GM12878 (cell line): ENCODE data around the gene SLC17A7. TPM values are rescaled to one million over a fixed set of nuclear protein-coding genes. Genes with fewer than 3 reads are reported as not detected.
A peak's percentile ranks its signal among the peaks of the same experiment; 100 is the strongest.

Experiments
- ATAC-seq: fragments of 200-7000 bp; cut with Tn5 transposase; 3 replicates; pipeline ENCODE4 v1.9.1; 2020; ENCODE audit warnings: mild to moderate bottlenecking, moderate library complexity
- BruUV-seq: library from RNA; stranded (reverse); fragments of 400-500 nt; replicated peaks from 2 replicates; lab custom pipeline; 2021; lab: Mats Ljungman, UMichigan
- CTCF ChIA-PET: fragments of 300-600 bp; sonication (Branson Sonifier 250); formaldehyde crosslinking; extraction: SDS; loops from one replicate; lab custom pipeline; 2021; ENCODE audit warnings: inconsistent platforms; lab: Yijun Ruan, JAX
- POLR2A ChIA-PET: fragments of 350-600 bp; formaldehyde crosslinking; extraction: SDS; loops from one replicate; lab custom pipeline; 2021; ENCODE audit warnings: inconsistent platforms; lab: Charles Lee
- RAD21 ChIA-PET: fragments of 300-600 bp; sonication (Branson Sonifier 250); formaldehyde crosslinking; loops from one replicate; lab custom pipeline; 2023; ENCODE audit warnings: antibody characterized with exemption; ENCODE audit not compliant: unreplicated experiment; lab: Charles Lee
- SMC1A ChIA-PET: fragments of 300-600 bp; sonication (Branson Sonifier 250); formaldehyde crosslinking; loops from one replicate; lab custom pipeline; 2023; ENCODE audit not compliant: unreplicated experiment, uncharacterized antibody; lab: Charles Lee
- DNase-seq: peaks from one replicate; pipeline ENCODE4 v3.0.0-alpha.2; 2011; ENCODE audit warnings: low read depth, low spot score
- FAIRE-seq: peaks from 3 replicates; lab custom pipeline; 2011; peaks lifted over from hg19 to GRCh38; lab: Jason Lieb, UNC
- H2AFZ ChIP-seq: 2 replicates; pipeline ENCODE4 v1.6.0; 2011; ENCODE audit warnings: low read depth, low read length, control low read depth; ENCODE audit not compliant: control insufficient read depth
- H3K27ac ChIP-seq: 2 replicates; pipeline ENCODE4 v1.5.1; 2011; ENCODE audit warnings: control low read depth; ENCODE audit not compliant: control insufficient read depth, insufficient read depth
- H3K27me3 ChIP-seq, 2 experiments: replicated peaks in 1 of 2; 2 replicates each; pipeline versions ENCODE4 v1.6.0 to v1.6.1; 2011; ENCODE audit warnings: low read length in 1 of 2; ENCODE audit not compliant: control insufficient read depth in 2 of 2, insufficient read depth in 2 of 2
- H3K36me3 ChIP-seq, 2 experiments: 2 replicates each; pipeline ENCODE4 v1.5.1; 2011; ENCODE audit warnings: low read length in 1 of 2; ENCODE audit not compliant: control insufficient read depth in 2 of 2, insufficient read depth in 2 of 2
- H3K4me1 ChIP-seq: 2 replicates; pipeline ENCODE4 v1.6.1; 2011; ENCODE audit warnings: mild to moderate bottlenecking, low read length, moderate library complexity, mixed read lengths; ENCODE audit not compliant: control insufficient read depth, insufficient read depth
- H3K4me2 ChIP-seq: 2 replicates; pipeline ENCODE4 v1.6.0; 2011; ENCODE audit warnings: control low read depth; ENCODE audit not compliant: control insufficient read depth, insufficient read depth
- H3K4me3 ChIP-seq: fragments of 200-600 bp; sonication (generic); 2 replicates; pipeline ENCODE4 v1.5.1; 2016
- H3K79me2 ChIP-seq: 2 replicates; pipeline ENCODE4 v1.6.0; 2011; ENCODE audit warnings: low read length; ENCODE audit not compliant: control insufficient read depth, insufficient read depth
- H3K9ac ChIP-seq: 2 replicates; pipeline ENCODE4 v1.8.0; 2011; ENCODE audit warnings: low read length, control low read depth, mixed read lengths; ENCODE audit not compliant: control insufficient read depth, insufficient read depth
- H3K9me3 ChIP-seq: replicated peaks from 3 replicates; pipeline ENCODE4 v1.5.1; 2011; ENCODE audit warnings: mild to moderate bottlenecking, low read length; ENCODE audit not compliant: control insufficient read depth, insufficient read depth
- H4K20me1 ChIP-seq: 2 replicates; pipeline ENCODE4 v1.6.0; 2011; ENCODE audit not compliant: control insufficient read depth, insufficient read depth
- CREB1 ChIP-seq: IDR thresholded peaks from 2 replicates; pipeline ENCODE4 v1.6.1; 2012; ENCODE audit warnings: low read depth, mild to moderate bottlenecking, inconsistent platforms
- GATAD2B ChIP-seq: fragments of 450-650 bp; conservative IDR thresholded peaks from 2 replicates; pipeline ENCODE4 v1.6.1; 2017; ENCODE audit warnings: low read depth, mild to moderate bottlenecking, moderate library complexity
- POLR2AphosphoS5 ChIP-seq: IDR thresholded peaks from 2 replicates; pipeline ENCODE4 v1.6.1; 2011; ENCODE audit warnings: mild to moderate bottlenecking, low read length, inconsistent platforms
- TBL1XR1 ChIP-seq: IDR thresholded peaks from 2 replicates; pipeline ENCODE4 v1.6.1; 2012; ENCODE audit warnings: low read depth, low read length, improper control_type of control experiment
- TCF3 ChIP-seq: IDR thresholded peaks from 2 replicates; pipeline ENCODE4 v1.6.1; 2012; ENCODE audit warnings: low read depth, mild to moderate bottlenecking, low read length, borderline replicate concordance; ENCODE audit not compliant: insufficient read depth
- ZNF207 ChIP-seq: fragments of 450-650 bp; IDR thresholded peaks from 2 replicates; pipeline ENCODE4 v1.6.1; 2014; ENCODE audit warnings: antibody characterized with exemption, mild to moderate bottlenecking, borderline replicate concordance
- WGBS: methylation state at CpG from one replicate; pipeline ENCODE4 v1.1.6; 2016; ENCODE audit warnings: low lambda C conversion rate; ENCODE audit not compliant: insufficient replicate concordance, insufficient coverage; ENCODE audit errors: missing lambda C conversion rate; 5-methylcytosine and 5-hydroxymethylcytosine counted together
- in situ Hi-C: fragments of 300-500 bp; cut with MboI; formaldehyde crosslinking; loops from 9 replicates; pipeline ENCODE4 v1.14.3; 2018; ENCODE audit warnings: mixed read lengths
- intact Hi-C: fragments of 100-400 bp; cut with micrococcal nuclease; formaldehyde crosslinking; loops from one replicate; pipeline ENCODE4 v1.14.2; 2022; ENCODE audit not compliant: unreplicated experiment
- polyA plus RNA-seq, 11 experiments: library from polyadenylated mRNA; depleted of rRNA in 4 of 11; unstranded in 6 of 11; stranded (reverse) in 5 of 11; fragments of >200 nt; fragmentation: Nextera tagmentation in 4 of 11; fragmentation: Illumina TruSeq in 1 of 11; extraction: Ambion mirVana in 4 of 11; extraction: Trizol in 1 of 11; gene quantifications; 1 replicate in 1 of 11; 2 replicates in 10 of 11; pipeline versions ENCODE4 v1.2.1 to v1.2.3, GENCODE V29; 2011 to 2016; ENCODE audit warnings: inconsistent platforms in 2 of 11, missing spikeins in 2 of 11, low read depth in 1 of 11
- total RNA-seq, 4 experiments: library from RNA; depleted of rRNA in 3 of 4; stranded (reverse); fragments of >200 nt in 3 of 4; fragmentation: Illumina TruSeq in 1 of 4; extraction: Trizol in 1 of 4; gene quantifications; 2 replicates each; pipeline versions ENCODE4 v1.2.1 to v1.2.3, GENCODE V29; 2013 to 2021
- TF ChIP-seq, protein P1 (sequence below): fragments of 450-650 bp; IDR thresholded peaks from 2 replicates; pipeline ENCODE4 v1.6.1; 2017; ENCODE audit warnings: mild to moderate bottlenecking, moderate library complexity
- TF ChIP-seq, protein P2 (sequence below): IDR thresholded peaks from 2 replicates; pipeline ENCODE4 v1.6.1; 2012; ENCODE audit warnings: low read depth, low read length, improper control_type of control experiment
- TF ChIP-seq, protein P3 (sequence below): IDR thresholded peaks from 2 replicates; pipeline ENCODE4 v1.6.1; 2012; ENCODE audit warnings: low read length, inconsistent platforms
- TF ChIP-seq, protein P4 (sequence below): fragments of 450-650 bp; IDR thresholded peaks from 2 replicates; pipeline ENCODE4 v1.6.1; 2016; ENCODE audit warnings: mild to moderate bottlenecking

SLC17A7 gene
- total and polyA plus RNA-seq, 10 of the 15 experiments (the other 5 are each of a cell fraction or from before 2014, with no cell fraction given), result 0.03 to 0.24 (median 0.06) TPM; not detected in 6

DNA sequence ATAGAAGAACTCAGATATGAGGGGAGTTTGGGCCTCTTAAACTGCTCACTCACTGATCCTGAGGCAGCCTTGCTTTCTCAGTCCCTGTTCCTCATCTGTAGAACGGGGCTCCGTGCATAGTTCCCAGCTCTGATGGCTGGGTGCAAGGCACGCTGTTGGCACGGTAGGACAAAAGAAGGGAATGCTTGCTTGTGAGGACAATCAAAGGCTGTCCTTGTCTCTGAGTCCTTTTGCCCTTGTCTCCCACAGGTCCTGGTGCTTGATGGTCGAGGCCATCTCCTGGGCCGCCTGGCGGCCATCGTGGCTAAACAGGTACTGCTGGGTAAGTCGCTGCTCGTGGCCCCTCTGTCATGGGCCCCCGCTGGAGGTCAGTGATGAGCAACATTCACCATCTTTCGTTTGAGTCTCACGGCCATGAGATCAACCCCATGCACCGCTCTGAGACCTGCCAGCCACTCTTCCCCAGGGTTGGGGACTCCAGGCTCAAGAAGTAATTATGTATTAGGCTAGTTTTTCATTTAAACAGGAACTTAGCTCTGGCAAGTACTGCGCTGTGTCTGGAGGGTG is 48.4 kb upstream of the SLC17A7 start (continued):
- TF ChIP-seq, protein P1, sequence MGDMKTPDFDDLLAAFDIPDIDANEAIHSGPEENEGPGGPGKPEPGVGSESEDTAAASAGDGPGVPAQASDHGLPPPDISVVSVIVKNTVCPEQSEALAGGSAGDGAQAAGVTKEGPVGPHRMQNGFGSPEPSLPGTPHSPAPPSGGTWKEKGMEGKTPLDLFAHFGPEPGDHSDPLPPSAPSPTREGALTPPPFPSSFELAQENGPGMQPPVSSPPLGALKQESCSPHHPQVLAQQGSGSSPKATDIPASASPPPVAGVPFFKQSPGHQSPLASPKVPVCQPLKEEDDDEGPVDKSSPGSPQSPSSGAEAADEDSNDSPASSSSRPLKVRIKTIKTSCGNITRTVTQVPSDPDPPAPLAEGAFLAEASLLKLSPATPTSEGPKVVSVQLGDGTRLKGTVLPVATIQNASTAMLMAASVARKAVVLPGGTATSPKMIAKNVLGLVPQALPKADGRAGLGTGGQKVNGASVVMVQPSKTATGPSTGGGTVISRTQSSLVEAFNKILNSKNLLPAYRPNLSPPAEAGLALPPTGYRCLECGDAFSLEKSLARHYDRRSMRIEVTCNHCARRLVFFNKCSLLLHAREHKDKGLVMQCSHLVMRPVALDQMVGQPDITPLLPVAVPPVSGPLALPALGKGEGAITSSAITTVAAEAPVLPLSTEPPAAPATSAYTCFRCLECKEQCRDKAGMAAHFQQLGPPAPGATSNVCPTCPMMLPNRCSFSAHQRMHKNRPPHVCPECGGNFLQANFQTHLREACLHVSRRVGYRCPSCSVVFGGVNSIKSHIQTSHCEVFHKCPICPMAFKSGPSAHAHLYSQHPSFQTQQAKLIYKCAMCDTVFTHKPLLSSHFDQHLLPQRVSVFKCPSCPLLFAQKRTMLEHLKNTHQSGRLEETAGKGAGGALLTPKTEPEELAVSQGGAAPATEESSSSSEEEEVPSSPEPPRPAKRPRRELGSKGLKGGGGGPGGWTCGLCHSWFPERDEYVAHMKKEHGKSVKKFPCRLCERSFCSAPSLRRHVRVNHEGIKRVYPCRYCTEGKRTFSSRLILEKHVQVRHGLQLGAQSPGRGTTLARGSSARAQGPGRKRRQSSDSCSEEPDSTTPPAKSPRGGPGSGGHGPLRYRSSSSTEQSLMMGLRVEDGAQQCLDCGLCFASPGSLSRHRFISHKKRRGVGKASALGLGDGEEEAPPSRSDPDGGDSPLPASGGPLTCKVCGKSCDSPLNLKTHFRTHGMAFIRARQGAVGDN, result peak; percentile 53; the same call in 1 of the 2 replicates
- no peak for TF ChIP-seq TCF3
- TF ChIP-seq POLR2AphosphoS5, result peak; percentile 89

DNA sequence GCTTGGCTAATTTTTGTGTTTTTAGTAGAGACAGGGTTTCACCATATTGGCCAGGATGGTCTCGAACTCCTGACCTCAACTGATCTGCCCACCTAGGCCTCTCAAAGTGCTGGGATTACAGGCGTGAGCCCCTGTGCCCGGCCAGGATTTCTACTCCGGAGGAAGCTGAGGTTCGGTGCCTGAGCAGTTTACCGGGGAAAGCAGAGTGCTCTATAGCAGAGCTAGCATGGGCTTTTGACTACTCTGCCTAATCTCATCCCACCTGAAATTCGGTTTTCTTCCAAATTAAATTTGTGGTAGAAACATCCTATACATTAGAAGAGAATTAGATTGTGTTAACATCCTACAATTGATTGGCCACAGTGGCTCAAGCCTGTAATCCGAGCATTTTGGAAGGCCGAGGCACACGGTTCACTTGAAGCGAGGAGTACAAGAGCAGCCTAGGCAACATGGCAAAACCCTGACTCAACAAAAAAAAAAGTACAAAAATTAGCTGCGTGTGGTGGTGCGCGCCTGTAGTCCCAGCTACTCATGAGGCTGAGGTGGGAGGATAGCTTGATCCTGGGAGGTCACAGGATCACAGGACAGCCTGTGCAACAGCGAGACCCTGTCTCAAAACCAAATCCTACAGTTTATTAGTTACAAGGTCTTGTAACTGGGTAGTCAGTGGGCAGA is 47.7 kb upstream of the SLC17A7 start:
- FAIRE-seq (no peak), DNase-seq (no peak), ATAC-seq (no peak)
- Histone ChIP-seq H3K36me3 (peaks cover 26 to 40% of the 10 kb centered on the region in 2 experiments), H3K9ac (peak overlapping the region; percentile 95), H3K79me2 (peaks cover 41% of the 10 kb centered on the region), H3K27ac (peak overlapping the region; percentile 83), H3K4me1 (peaks cover 16% of the 10 kb centered on the region), H2AFZ (no peak overlapping the region), H3K9me3 (no peaks in the 10 kb centered on the region; the same call in 2 of the 3 replicates), H4K20me1 (peaks cover 13% of the 10 kb centered on the region), H3K4me2 (peak overlapping the region; percentile 91), H3K4me3 (peak overlapping the region; percentile 97), H3K27me3 (no peaks in the 10 kb centered on the region)
- CTCF ChIA-PET, result interaction anchor here (0.9 to 1.6 kb wide), 7 partner anchors 16 to 151 kb away, joined by 3 to 6 read pairs (median 5); partner anchors contain the start of genes ALDH16A1 and RRAS
- TF ChIP-seq CREB1 (0 out of 2 replicates have a peak, but pooled peaks have one; percentile 6), GATAD2B (no peak), TBL1XR1 (no peak), ZNF207 (no peak)
- TF ChIP-seq, protein P2, sequence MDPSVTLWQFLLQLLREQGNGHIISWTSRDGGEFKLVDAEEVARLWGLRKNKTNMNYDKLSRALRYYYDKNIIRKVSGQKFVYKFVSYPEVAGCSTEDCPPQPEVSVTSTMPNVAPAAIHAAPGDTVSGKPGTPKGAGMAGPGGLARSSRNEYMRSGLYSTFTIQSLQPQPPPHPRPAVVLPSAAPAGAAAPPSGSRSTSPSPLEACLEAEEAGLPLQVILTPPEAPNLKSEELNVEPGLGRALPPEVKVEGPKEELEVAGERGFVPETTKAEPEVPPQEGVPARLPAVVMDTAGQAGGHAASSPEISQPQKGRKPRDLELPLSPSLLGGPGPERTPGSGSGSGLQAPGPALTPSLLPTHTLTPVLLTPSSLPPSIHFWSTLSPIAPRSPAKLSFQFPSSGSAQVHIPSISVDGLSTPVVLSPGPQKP, result no peak
- TF ChIP-seq, protein P3, sequence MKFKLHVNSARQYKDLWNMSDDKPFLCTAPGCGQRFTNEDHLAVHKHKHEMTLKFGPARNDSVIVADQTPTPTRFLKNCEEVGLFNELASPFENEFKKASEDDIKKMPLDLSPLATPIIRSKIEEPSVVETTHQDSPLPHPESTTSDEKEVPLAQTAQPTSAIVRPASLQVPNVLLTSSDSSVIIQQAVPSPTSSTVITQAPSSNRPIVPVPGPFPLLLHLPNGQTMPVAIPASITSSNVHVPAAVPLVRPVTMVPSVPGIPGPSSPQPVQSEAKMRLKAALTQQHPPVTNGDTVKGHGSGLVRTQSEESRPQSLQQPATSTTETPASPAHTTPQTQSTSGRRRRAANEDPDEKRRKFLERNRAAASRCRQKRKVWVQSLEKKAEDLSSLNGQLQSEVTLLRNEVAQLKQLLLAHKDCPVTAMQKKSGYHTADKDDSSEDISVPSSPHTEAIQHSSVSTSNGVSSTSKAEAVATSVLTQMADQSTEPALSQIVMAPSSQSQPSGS, result no peak
- TF ChIP-seq, protein P4, sequence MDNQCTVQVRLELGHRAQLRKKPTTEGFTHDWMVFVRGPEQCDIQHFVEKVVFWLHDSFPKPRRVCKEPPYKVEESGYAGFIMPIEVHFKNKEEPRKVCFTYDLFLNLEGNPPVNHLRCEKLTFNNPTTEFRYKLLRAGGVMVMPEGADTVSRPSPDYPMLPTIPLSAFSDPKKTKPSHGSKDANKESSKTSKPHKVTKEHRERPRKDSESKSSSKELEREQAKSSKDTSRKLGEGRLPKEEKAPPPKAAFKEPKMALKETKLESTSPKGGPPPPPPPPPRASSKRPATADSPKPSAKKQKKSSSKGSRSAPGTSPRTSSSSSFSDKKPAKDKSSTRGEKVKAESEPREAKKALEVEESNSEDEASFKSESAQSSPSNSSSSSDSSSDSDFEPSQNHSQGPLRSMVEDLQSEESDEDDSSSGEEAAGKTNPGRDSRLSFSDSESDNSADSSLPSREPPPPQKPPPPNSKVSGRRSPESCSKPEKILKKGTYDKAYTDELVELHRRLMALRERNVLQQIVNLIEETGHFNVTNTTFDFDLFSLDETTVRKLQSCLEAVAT, result peak; percentile 26; the same call in 1 of the 2 replicates
- SMC1A ChIA-PET, result interaction anchor here (1.0 kb wide), 1 partner anchor 152 kb away, joined by 3 read pairs; no protein-coding TSS in a partner anchor
- in situ Hi-C loops (no loop called here), intact Hi-C loops (loop anchor here (5.0 kb wide), 1 partner anchor 383 kb away; no protein-coding TSS in a partner anchor)
- RAD21 ChIA-PET, result interaction anchor here (0.9 to 1.3 kb wide), 2 partner anchors 18 to 58 kb away, joined by 3 to 4 read pairs; no protein-coding TSS in a partner anchor
- WGBS, result under 1% methylated on average over 15 of the region's 15 CpGs
- BruUV-seq, result no TSS peak
- POLR2A ChIA-PET, result interaction anchor here (0.6 to 2.7 kb wide), 5 partner anchors 9 to 598 kb away, joined by 3 to 11 read pairs (median 4); partner anchors contain the start of genes ALDH16A1 and PIH1D1
